Endothelial cell of umbilical vein (primary cell): ENCODE data around the gene HIP1R. TPM values are rescaled to one million over a fixed set of nuclear protein-coding genes. Genes with fewer than 3 reads are reported as not detected.

Experiments used
- BruUV-seq: library from RNA; stranded (reverse); fragments of 400-500 nt; replicated peaks from 2 replicates; lab custom pipeline; 2021; lab: Mats Ljungman, UMichigan
- CTCF ChIA-PET: fragments of 300-600, 350-600 bp; sonication (Branson Sonifier 250); formaldehyde crosslinking; loops from one replicate; lab custom pipeline; 2021; ENCODE audit warnings: antibody characterized with exemption, inconsistent platforms; lab: Charles Lee
- POLR2A ChIA-PET: fragments of 300-600, 350-600 bp; sonication (Branson Sonifier 250); formaldehyde crosslinking; loops from one replicate; lab custom pipeline; 2021; ENCODE audit warnings: antibody characterized with exemption, inconsistent platforms; lab: Charles Lee
- DNase-seq: peaks from one replicate; pipeline ENCODE4 v3.0.0-alpha.2; 2011; ENCODE audit warnings: low read depth, low spot score
- FAIRE-seq: peaks from 2 replicates; lab custom pipeline; 2011; peaks lifted over from hg19 to GRCh38; lab: Jason Lieb, UNC
- H2AFZ ChIP-seq: 2 replicates; pipeline ENCODE4 v1.6.0; 2012; ENCODE audit warnings: low read depth, low read length, control low read depth, inconsistent platforms
- H3K27ac ChIP-seq: 2 replicates; pipeline ENCODE4 v1.5.1; 2011; ENCODE audit warnings: low read depth, mild to moderate bottlenecking, control low read depth, low read length, moderate library complexity; ENCODE audit not compliant: insufficient read depth
- H3K27me3 ChIP-seq, 2 experiments: 2 replicates each; pipeline versions ENCODE4 v1.6.0 to v1.6.1; 2011; ENCODE audit warnings: low read length in 2 of 2, mixed read lengths in 1 of 2; ENCODE audit not compliant: control insufficient read depth in 2 of 2, insufficient read depth in 2 of 2
- H3K36me3 ChIP-seq, 2 experiments: 2 replicates in 1 of 2; 3 replicates in 1 of 2; pipeline ENCODE4 v1.5.1; 2011; ENCODE audit warnings: low read length in 2 of 2, mild to moderate bottlenecking in 1 of 2, moderate library complexity in 1 of 2; ENCODE audit not compliant: control insufficient read depth in 2 of 2, insufficient read depth in 2 of 2; ENCODE audit errors: extremely low read depth in 1 of 2
- H3K4me1 ChIP-seq: 3 replicates; pipeline ENCODE4 v1.5.1; 2011; ENCODE audit warnings: mild to moderate bottlenecking, low read length; ENCODE audit not compliant: control insufficient read depth, insufficient read depth; ENCODE audit errors: extremely low read depth
- H3K4me2 ChIP-seq: 2 replicates; pipeline ENCODE4 v1.6.1; 2011; ENCODE audit warnings: low read length, control low read depth, mixed read lengths; ENCODE audit not compliant: insufficient read depth
- H3K4me3 ChIP-seq, 3 experiments: fragments of 200-600 bp in 1 of 3; sonication (generic), shearing (Covaris generic) in 1 of 3; replicated peaks in 1 of 3; 2 replicates each; pipeline ENCODE4 v1.5.1; 2011 to 2016; ENCODE audit warnings: control low read depth in 3 of 3, low read length in 3 of 3, mild to moderate bottlenecking in 2 of 3, inconsistent platforms in 1 of 3, low read depth in 1 of 3, moderate library complexity in 1 of 3; ENCODE audit not compliant: insufficient read depth in 1 of 3
- H3K79me2 ChIP-seq: 2 replicates; pipeline ENCODE4 v1.6.0; 2012; ENCODE audit warnings: low read length, inconsistent platforms; ENCODE audit not compliant: control insufficient read depth, insufficient read depth
- H3K9ac ChIP-seq: replicated peaks from 2 replicates; pipeline ENCODE3; 2011; ENCODE audit warnings: low read length, control low read depth; ENCODE audit not compliant: insufficient read depth; ENCODE audit errors: extremely low read depth
- H3K9me1 ChIP-seq: replicated peaks from 3 replicates; pipeline ENCODE4 v1.6.0; 2011; ENCODE audit warnings: mild to moderate bottlenecking, low read length; ENCODE audit not compliant: control insufficient read depth, insufficient read depth; ENCODE audit errors: extremely low read depth
- H3K9me3 ChIP-seq: replicated peaks from 2 replicates; pipeline ENCODE4 v1.5.1; 2012; ENCODE audit warnings: low read length, inconsistent platforms; ENCODE audit not compliant: control insufficient read depth, insufficient read depth
- H4K20me1 ChIP-seq: replicated peaks from 2 replicates; pipeline ENCODE3; 2011; ENCODE audit warnings: mild to moderate bottlenecking, low read length; ENCODE audit not compliant: control insufficient read depth, insufficient read depth; ENCODE audit errors: extremely low read depth
- EZH2 ChIP-seq: IDR thresholded peaks from 2 replicates; pipeline ENCODE4 v1.6.1; 2012; ENCODE audit warnings: borderline replicate concordance, low read depth, mild to moderate bottlenecking, moderate library complexity, low read length, inconsistent platforms; ENCODE audit not compliant: severe bottlenecking
- FOS ChIP-seq: IDR thresholded peaks from 2 replicates; pipeline ENCODE4 v1.6.1; 2011; ENCODE audit warnings: mild to moderate bottlenecking, low read length, moderate library complexity, borderline replicate concordance; ENCODE audit not compliant: insufficient read depth
- GATA2 ChIP-seq: IDR thresholded peaks from 2 replicates; pipeline ENCODE4 v1.7.0; 2011; ENCODE audit warnings: low read depth, mild to moderate bottlenecking, moderate library complexity, mixed read lengths, low read length; ENCODE audit not compliant: insufficient read length, insufficient read depth
- JUN ChIP-seq: IDR thresholded peaks from 2 replicates; pipeline ENCODE4 v1.6.1; 2011; ENCODE audit warnings: borderline replicate concordance, low read depth; ENCODE audit not compliant: insufficient read length, insufficient read depth
- MYC ChIP-seq: IDR thresholded peaks from one replicate; pipeline ENCODE4 v1.6.1; 2011; ENCODE audit warnings: mild to moderate bottlenecking, low read depth, low read length
- POLR2A ChIP-seq: IDR thresholded peaks from 2 replicates; pipeline ENCODE4 v1.6.1; 2012; ENCODE audit warnings: low read depth, mild to moderate bottlenecking, control low read depth, low read length
- POLR2AphosphoS5 ChIP-seq: IDR thresholded peaks from 2 replicates; pipeline ENCODE4 v1.6.1; 2012; ENCODE audit warnings: low read depth, mild to moderate bottlenecking, control low read depth, low read length, moderate library complexity; ENCODE audit not compliant: insufficient read depth
- dilution Hi-C: fragments of 300-500 bp; cut with MboI; formaldehyde crosslinking; loops from one replicate; pipeline ENCODE4 v1.15.0; 2019; ENCODE audit warnings: low sequenced_read_pairs; ENCODE audit not compliant: extremely low pct_ligation_motif_present
- intact Hi-C: fragments of 100-400 bp; cut with micrococcal nuclease; formaldehyde crosslinking; loops from one replicate; pipeline ENCODE4 v1.10.0; 2022
- polyA plus RNA-seq, 4 experiments: library from polyadenylated mRNA; depleted of rRNA in 3 of 4; stranded (reverse) in 3 of 4; unstranded in 1 of 4; fragments of >200 nt; gene quantifications; 2 replicates each; pipeline versions ENCODE4 v1.2.1 to v1.2.3, GENCODE V29; 2011 to 2012; ENCODE audit warnings: missing spikeins in 1 of 4
- total RNA-seq: library from RNA; stranded (reverse); gene quantifications from 2 replicates; pipeline ENCODE4 v1.2.3, GENCODE V29; 2021
- TF ChIP-seq, protein P1 (sequence below), 2 donors: IDR thresholded peaks; 1 replicate in 1 of 2; 2 replicates in 1 of 2; pipeline ENCODE4 v1.5.1; 2011; ENCODE audit warnings: low read length in 2 of 2, mild to moderate bottlenecking in 2 of 2, moderate library complexity in 2 of 2, control low read depth in 1 of 2, inconsistent platforms in 1 of 2, low read depth in 1 of 2; ENCODE audit not compliant: insufficient read depth in 1 of 2; ENCODE audit errors: extremely low read depth in 1 of 2
- TF ChIP-seq, protein P2 (sequence below): IDR thresholded peaks from 2 replicates; pipeline ENCODE4 v1.6.1; 2011; ENCODE audit not compliant: insufficient read depth, insufficient read length

Gene HIP1R
- total and polyA plus RNA-seq, 2 donors (not counting 3 experiments of a cell fraction or from before 2014, with no cell fraction given) = 111 to 122 TPM

DNA sequence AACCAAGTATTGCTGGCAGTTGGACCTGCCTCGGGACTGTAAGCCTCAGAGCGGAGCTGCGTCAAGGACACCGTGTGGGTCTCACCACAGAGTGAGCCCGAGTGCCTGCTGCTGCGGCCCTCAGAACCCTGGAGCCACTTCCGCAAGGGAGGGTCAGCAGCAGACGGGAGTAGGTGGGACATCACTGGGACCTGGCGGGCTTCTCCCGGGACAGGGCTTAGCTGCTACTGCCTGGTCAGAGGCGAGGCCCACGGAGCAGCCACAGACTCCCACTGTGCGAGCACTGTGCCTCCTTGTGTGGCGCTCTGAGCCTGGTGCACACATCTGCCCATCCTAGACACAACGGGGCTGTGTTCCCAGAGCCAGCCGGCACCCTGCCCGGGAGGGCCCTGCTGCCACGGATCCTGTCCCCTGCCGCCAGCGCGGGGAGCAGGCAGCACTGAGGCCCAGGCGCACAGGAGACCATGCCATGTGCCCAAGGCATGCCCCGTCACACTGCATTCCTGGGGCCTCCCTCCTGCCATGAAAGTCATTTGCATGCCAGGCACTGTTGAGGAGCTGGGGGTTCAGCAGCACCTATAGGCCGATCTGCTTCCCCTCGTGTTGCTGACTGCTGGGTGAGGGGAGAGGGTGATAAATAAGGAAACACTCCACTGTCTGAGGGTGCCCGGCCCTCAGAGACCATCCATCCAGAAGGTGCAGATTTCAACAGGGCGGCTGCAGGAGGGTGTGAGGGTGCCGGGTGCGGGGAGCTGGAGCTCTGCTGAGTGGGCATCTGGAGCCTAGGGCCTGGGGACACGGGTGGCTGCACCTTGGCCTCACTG lies 10.0 kb downstream of the HIP1R start:
- Histone ChIP-seq H3K27me3 (no peaks in the 10 kb centered on the region), H3K4me2 (no peak overlapping the region), H3K79me2 (peaks cover 68% of the 10 kb centered on the region), H3K36me3 (peaks cover 0 to 25% of the 10 kb centered on the region in 2 experiments), H3K9me3 (no peaks in the 10 kb centered on the region), H3K4me3 (no peak overlapping the region), H4K20me1 (no peaks in the 10 kb centered on the region), H3K9me1 (no peaks in the 10 kb centered on the region), H2AFZ (no peak overlapping the region), H3K9ac (no peak overlapping the region), H3K4me1 (peaks cover 23% of the 10 kb centered on the region), H3K27ac (no peak overlapping the region)
- POLR2A ChIA-PET = no interaction called here
- BruUV-seq = no TSS peak
- FAIRE-seq = no peak
- dilution Hi-C loops (no loop called here), intact Hi-C loops (no loop called here)
- CTCF ChIA-PET = interaction anchor here (1.2 to 1.4 kb wide), 2 partner anchors 9 to 51 kb away, joined by 3 to 5 read pairs; no protein-coding TSS in a partner anchor
- DNase-seq = no peak
- no peak for TF ChIP-seq FOS
- no peak for TF ChIP-seq GATA2
- TF ChIP-seq, protein P1, sequence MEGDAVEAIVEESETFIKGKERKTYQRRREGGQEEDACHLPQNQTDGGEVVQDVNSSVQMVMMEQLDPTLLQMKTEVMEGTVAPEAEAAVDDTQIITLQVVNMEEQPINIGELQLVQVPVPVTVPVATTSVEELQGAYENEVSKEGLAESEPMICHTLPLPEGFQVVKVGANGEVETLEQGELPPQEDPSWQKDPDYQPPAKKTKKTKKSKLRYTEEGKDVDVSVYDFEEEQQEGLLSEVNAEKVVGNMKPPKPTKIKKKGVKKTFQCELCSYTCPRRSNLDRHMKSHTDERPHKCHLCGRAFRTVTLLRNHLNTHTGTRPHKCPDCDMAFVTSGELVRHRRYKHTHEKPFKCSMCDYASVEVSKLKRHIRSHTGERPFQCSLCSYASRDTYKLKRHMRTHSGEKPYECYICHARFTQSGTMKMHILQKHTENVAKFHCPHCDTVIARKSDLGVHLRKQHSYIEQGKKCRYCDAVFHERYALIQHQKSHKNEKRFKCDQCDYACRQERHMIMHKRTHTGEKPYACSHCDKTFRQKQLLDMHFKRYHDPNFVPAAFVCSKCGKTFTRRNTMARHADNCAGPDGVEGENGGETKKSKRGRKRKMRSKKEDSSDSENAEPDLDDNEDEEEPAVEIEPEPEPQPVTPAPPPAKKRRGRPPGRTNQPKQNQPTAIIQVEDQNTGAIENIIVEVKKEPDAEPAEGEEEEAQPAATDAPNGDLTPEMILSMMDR (IDR thresholded peaks at IDR 0.05; ENCODE audit: extremely low read depth in 1 of 2, insufficient read depth in 1 of 2, low read depth in 1 of 2, low read length in 2 of 2) = no peak
- TF ChIP-seq MYC = no peak
- no peak for TF ChIP-seq EZH2
- no peak for TF ChIP-seq POLR2A
- TF ChIP-seq POLR2AphosphoS5 = no peak
- no peak for TF ChIP-seq JUN
- TF ChIP-seq, protein P2, sequence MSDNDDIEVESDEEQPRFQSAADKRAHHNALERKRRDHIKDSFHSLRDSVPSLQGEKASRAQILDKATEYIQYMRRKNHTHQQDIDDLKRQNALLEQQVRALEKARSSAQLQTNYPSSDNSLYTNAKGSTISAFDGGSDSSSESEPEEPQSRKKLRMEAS = no peak
